Left kidney (tissue), 2 donors: ENCODE measurements around the gene SGMS2. TPM values are rescaled to one million over a fixed set of nuclear protein-coding genes. Genes with fewer than 3 reads are reported as not detected.
"Not testable (repeated sequence)": the region's sequence is repeated elsewhere in the genome, so short reads cannot be mapped to it uniquely, and the experiment has no call there.

Experiments
- DNase-seq: peaks from one replicate; pipeline ENCODE4 v3.0.0-alpha.2; 2013
- polyA plus RNA-seq: library from polyadenylated mRNA; unstranded; fragments of 120-200 nt; gene quantifications from one replicate; pipeline ENCODE4 v1.2.1, GENCODE V29; 2013; ENCODE audit not compliant: insufficient read length

The SGMS2 gene
- polyA plus RNA-seq, 1 donor = 14.4 TPM

DNA sequence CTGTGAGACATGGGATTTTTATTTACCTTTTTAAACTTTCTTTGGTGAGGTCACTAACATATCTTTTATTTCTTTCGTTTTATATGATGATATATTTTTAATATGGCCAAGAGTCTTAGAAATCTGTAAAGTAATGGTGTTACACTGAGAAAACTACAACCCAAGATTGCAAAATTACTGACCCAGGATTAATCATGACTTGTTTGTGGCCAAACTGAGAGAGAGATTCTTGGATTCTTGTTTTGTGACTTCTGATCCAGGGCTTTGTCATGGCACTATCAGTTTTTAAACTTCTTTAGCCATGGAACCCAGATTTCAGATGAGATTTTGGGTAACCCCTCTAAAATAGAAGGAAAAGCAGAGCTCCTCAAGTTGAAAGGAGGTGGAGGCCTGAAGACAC, 42.0 kb downstream of the SGMS2 start:
- no peak for DNase-seq

DNA sequence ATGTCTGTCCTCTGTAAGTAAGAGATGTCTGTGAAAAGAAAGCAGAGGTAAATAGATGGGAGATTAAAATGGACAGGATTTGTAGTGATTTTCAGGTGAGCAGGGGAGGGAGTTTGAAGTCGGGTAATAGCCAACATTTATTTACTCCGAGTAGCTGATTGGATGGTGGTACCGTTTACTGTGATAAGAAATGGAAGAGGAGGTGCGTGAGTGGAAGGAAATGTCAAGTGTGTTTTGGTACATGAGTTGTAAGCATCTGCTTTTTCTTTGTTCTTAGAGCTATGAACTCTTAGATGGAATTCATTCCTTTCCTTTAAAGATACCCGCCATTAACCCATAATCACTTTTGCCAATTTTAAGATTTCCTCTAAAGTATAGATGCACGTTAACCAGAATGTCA, 45.5 kb downstream of the SGMS2 start:
- DNase-seq = no peak

DNA sequence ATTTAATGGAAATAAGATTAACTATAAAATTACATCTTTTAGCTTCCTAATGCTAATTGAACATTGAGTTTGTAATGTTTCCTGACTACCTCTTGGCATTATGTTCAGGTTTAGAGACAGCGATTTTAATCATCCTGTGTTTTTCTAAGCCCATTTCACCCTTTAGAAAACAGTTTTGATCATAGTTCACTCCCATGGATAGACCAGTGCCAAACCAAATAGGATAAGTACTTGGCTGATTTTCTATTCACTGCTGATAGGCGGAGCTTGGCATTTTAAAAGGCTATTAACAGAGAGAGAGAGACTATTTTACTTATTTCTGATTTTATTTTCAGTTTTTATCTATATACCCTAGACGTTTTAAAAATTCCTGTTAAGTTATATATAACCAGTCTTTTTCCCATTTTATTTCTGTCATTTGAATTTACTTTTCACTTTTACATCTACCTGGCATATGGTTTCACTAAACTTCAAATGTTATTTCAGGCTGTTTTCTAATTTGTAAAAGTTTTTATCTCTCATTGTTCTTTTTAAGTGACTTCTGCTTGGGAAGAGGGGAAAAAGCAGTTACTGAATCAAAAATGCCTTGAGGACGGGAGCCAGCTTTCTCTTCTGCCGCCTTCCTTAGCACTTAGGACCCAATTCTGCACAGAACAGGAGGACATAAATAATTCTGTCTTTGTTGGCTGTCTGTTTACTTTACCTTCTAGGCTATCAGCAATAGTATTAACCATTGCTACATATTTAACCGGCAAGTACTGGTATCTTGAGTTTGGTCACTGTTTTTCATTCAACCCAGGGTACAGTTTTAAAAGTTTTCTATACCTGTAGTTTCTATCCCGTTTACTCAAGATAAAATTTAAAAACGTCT, 46.4 kb downstream of the SGMS2 start:
- DNase-seq = no peak

DNA sequence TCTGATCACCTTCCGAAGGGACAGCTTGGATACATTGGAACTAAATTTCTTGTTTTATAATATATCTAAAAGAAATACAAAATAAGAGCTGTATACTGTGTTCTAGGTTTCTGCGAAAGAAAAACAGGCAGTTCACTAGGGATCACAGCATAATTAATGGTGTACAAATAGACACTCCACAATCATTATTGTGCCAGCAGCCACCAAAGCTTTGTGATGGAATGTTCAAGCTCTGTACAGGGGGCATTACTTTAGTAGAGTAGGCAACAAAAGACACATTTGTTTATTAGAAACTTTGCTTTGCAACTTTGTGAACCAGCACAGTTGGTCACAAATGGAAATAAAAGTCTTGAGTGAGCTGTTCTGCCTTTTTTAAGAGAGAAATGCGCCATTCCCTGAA, 49.3 kb downstream of the SGMS2 start:
- no peak for DNase-seq

DNA sequence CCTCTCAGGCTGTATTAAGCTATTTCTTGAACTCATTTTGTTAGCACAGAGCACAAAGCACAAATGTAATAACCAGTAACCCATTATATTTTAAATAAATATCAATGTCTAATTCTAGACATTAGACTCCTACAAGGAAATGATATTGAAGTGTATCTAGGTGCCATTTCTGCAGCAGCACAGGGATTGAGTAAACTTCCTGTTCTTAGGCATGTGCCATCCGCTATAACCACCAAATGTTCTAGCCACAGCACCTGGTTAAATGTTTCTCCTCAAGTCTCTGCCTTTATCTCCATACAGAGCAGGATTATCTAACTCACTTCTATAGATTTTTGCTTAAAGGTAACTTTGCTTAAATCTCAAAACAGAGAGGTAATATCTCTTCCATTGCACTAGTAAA, 51.4 kb downstream of the SGMS2 start:
- no peak for DNase-seq

DNA sequence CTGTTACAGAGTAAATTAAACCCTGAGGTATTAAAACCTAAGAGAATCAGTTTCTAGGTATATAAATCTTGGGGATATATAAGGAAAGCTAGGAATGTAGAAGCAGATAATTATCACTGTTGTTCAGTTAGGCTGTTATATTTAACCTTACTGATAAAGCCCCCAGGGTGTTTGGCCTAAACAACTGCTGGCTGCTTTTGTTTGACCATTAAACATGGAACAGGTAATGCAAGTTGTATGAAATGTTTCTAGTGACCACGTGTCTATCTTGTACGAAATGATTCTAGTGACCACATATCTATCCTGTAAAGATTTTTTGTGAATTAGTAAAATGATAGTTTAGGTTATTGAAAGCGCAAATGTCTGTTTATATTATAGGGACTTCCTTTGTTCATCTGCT, 52.6 kb downstream of the SGMS2 start:
- DNase-seq = no peak

DNA sequence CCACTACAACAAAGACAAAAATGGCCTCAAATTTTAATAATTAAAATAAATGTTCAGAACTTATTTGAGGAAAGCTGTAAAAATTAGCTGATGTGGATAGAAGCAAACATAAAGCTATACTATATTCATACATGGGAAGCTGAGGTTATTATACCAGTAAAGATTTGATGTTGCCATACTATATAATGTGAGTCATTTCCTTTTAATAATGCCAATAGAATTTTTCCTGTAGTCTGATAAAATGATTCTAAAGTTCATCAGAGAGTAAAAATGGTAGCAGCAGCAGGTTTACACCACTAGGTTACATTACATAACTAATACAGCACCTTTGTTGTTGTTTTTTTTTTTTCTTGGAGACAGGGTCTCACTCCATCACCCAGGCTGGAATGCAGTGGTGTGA, 61.1 kb downstream of the SGMS2 start:
- DNase-seq = no peak

DNA sequence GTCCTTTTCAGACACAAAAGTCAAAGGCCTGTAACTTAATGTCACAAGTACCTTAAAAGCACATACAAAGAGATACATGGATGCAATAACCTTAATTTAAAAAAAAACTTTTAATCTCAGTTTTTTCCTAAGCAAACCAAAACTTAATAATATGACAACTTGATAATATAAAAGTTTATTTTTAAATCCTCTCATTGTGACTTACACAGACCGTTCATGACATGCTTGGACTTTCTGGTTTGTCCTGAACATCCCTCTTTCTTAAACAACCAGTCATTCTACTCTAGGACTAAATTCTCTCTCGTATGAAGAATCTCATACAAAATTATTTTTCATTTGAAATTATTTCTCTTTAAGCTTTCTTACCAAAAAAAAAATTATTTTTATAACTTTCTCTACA, 63.5 kb downstream of the SGMS2 start:
- no peak for DNase-seq

DNA sequence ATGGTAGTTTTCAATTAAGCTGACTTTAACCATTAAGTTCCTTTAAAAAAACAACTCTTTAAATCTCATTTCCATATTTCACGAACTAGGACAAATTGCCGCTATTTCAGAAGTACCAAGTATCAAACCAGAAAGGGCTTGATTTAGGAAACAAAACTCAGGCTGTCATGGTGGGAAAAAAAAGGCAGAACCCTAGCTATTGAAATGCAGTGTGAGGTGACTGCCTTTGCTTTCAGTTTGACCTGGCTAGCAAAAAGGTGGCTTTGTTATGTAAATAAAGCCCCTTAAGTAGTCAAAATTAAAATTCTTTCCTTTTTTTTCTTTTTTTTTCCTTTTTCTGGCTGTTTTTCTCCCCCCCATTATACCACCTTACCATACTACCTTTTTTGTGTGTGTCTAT, 66.0 kb downstream of the SGMS2 start:
- DNase-seq = no peak

DNA sequence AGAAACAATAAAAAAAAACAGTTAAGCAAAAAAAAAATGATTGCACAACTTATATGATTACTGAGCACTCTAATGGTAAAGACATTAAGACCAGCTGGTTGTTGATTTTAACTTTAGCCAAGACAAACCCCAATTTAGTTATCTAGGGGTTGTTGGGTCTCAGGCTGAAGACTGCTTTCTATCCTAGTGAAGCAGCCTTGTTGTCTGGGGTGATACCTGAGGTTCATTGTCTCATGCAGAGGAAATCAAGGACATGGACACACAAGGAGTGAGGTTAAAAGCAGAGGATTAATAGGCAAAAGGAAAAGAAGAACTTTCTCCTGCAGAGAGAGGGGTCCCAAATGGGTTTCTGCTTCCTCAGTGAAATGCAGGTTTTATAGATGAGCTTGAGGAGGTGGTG, 66.6 kb downstream of the SGMS2 start:
- no peak for DNase-seq

DNA sequence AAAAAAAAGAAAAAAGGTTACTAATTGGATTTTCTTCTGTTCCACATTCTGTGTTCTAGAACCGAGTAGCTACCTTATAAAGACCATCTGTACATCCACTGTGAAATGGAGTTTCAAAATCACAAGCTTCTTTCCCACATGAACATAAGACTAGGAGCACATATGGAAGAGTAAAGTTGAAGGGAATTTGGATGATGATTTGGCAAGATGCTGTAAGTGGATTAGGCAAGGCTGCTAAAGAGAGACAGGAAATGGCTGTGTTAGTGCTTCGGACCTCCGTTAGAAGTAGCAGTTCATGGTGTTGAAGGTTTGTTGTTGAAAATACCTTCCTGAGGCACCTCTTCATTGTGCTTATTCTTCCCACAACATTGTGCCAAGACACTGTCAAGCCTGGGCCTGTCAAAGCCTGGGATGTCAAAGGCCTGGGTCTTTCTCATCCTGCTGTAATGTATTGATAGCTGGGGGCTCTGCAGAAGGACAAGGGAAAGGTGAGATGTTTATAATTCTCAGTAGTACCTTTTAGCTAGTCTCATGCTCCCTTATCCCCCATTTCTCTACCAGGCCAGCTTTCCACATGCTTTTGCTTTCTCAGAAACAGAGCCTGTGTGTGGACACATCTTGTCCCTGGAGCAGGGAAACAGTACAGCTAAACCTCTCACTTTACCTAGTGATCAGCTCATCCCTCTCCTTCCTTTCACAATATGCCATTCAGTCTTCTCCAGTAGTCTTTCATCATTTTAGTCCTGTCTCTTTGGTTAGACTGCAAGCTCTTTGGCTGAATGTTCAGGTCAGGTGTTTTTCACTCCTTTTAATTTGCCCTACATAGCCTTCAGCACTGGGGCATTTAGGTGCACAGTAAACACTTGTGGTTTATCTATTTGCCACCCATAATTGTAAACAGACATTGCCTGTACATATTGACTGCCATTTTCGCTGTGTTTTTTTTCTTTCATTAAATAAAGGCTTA, 68.7 kb downstream of the SGMS2 start:
- no peak for DNase-seq

DNA sequence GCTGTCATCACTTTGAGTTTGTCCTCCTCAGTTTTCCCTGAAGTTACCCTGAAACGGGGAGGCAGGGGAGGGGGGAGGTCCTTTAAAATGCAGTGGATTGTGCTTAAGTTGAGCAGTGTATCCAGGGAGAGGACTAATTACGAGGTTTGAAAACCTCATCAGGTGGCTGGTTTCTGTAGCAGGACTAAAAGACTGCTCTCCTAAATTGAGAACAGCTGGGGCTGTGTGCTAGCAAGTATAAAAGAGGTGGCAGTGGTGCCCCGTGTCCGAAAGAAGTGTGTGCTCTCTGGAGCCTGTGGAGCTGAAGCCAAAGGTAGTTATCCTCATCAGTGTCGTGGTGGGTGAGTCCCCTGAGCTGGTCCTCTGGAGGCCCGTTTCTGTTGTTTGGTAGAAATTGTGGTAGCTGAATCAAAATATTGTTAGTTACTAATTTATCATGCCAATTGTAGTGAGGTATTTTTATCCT, 69.4 kb downstream of the SGMS2 start:
- DNase-seq = no peak

DNA sequence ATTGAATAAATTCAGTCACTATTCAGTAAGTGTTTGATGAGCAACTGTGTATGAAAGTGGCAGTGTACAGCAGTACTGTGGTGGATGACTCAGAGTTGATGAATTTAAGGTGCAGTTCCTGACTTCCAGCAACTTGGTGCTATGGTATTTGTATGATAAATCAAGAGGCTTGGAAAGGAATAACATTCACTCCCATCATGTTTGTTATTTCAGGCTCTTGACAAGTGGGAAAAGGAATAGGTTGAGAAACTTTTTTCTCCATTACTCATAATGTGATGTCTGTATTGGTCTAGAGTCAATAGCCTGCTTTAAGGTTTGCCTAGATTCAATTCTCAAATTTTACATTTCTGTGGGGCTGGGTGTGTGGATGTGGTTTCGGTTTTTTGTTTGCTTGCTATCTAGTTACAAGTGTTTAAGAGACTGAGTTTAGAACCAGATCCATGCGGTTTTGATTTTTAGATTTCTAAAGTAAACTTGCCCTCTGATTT, 71.5 kb downstream of the SGMS2 start:
- no peak for DNase-seq

DNA sequence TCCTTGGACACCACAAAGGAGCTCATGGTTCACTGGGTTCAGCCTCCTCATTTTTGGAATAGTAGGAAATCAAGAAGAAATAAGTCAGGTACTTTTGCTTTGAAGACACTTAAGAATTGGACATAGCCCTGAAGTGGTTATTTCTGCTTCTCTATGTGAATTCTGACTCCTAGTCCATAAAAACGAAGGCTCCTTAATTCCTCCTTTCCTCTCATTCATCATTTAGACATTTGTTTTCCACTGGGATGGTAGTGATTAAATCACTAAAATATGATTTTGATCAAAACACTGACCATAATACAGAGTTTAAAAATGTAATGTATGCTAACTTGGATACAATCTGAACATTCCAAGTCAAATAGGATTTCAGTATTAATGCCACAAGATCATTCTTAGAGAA, 71.9 kb downstream of the SGMS2 start:
- DNase-seq = no peak

DNA sequence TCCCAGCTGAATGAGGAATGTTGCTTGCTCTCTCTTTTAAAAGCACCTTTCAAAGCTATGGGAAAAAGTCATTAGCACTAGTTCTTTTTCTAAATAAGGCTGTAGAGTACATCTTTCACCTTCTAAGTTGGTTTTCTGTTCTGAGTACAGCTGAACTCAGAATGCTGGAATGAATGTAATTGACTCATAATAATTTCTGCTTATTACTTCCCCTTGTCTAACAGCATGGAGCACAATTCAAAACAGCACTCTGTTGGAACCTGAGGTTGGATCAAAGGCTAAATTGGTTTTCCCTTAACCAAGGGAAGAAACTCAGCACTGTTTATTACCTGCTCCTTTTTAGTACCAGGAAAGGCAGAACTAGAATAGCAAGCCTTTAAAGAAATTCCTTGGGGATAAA, 73.1 kb downstream of the SGMS2 start:
- DNase-seq = no peak

DNA sequence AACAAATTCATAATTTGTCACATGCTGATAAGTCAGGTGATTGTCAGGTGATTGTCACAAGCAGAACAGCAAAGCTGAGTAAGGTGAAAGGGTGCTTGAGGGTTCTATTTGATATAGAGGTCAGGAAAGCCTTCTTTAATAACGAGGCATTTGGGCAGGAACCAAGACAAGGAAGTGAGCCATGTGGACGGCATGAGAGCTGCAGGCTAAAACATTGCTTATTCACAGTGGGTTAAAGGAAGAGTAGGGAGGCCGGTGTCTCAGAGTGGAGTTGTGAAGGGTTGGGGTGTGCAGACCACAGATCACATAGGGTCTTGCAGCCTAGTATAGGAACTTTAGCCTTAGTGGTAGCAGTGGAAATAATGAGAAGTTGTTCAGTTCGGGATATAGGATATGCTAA, 75.3 kb downstream of the SGMS2 start:
- DNase-seq = no peak

DNA sequence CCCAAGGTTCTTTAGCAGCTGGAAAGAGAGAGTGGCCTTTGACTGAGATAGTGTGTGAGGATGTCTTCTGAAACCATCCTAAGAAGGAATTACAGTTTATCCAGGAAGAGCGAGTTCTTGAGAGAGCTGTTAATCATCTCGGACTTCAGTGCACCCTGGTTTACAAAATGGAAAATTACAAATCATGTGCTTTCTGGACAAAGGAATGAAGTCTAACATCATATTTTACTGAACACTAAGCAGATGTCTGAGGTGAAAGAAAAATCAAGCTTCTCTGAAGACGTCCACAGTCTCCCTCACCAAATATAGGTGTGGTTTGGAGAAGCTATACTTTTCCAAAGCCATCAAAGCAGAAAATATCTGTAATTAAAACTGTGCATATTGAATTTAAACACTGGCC, 75.8 kb downstream of the SGMS2 start:
- DNase-seq = no peak

DNA sequence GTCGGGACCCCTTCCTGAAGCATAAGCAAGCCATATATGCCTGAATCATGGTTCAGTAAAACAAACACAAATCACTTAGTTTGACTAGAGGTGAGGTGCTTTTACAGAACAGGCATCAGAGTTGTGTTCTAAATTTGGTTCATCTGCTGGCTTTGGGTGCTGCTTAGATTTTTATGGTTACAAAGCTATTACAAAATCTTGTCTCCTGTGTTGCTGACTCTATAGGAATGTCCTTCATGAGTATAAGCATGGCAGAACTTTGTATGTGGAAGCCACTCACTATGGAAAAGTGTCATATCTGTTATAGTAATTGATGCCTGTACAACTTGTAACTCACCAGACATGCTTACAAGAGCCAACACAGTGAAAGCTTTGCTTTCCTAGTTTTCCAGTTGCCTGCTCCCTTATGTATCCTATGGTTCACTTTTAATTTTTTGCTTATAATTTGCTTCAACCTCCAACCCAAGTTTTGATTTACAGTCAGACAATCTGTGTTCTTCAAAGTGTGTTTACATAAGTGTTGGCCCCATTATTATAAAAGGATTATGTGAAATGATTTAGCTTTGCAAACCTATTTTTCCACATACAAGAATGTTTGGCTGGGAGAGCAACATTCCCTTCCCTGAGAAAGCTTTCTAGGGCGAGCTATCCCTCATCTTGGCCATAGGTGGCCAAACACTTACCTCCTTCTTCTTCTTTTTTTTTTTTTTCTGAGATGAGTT, 76.6 kb downstream of the SGMS2 start:
- no peak for DNase-seq

DNA sequence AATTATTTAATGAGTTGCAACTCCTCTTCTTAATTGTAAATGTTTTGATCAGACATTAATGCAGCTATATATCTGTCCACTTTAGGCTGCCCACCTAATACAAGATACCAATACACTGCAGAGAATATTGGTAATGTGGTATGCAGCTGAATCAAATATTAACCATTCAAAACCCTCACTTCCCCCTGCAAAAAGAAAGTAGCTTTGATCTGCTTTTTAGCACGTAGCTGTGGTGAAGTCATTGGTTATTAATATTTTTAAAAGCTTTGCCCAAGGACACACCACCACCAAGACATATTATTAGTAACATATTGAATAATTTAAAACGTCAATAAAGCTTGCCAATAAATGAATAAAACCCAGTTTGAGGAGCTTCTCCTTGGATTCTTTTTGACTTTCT, 78.0 kb downstream of the SGMS2 start:
- DNase-seq = no peak

DNA sequence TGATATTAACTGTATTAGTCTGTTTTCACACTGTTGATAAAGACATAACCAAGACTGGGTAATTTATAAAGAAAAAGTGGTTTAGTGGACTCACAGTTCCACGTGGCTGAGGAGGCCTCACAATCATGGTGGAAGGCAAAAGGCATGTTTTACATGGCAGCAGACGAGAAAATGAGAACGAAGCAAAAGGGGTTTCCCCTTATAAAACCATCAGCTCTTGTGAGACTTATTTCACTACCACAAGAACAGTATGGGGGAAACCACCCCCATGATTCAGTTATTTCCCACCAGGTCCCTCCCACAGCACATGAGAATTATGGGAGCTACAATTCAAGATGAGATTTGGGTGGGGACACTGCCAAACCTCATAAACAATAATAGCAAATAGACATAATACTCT, 80.3 kb downstream of the SGMS2 start:
- not testable (repeated sequence) for DNase-seq

DNA sequence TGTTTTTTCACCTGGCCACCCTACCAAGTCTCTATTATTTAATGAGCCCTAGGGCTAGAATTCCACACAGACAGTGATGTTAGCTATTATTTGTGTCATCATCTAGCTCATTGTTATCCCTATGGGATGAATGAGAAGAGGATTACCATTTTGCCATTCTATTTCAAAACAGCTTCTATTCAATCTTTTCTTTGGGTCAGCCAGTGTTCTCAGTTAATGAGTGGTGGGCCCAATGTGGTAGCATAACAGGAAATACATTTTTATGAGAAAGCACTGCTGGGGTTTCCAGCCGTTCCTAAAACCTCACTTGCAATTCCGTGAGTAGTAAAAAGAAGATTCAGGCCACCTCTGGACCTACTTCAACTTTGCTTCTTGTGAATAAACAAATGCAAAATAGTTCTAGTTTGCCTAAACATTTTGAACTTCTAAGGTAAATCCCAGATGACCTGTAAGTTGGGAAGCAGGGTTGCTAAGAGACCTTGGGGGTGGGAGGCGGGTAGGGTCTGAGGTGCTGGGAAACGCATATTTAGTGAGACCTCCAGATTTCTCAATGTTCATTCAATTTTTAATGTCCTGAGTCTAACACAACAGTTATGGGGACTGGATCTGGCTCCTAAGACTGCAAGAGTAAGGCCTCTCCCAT, 81.8 kb downstream of the SGMS2 start:
- DNase-seq = no peak

DNA sequence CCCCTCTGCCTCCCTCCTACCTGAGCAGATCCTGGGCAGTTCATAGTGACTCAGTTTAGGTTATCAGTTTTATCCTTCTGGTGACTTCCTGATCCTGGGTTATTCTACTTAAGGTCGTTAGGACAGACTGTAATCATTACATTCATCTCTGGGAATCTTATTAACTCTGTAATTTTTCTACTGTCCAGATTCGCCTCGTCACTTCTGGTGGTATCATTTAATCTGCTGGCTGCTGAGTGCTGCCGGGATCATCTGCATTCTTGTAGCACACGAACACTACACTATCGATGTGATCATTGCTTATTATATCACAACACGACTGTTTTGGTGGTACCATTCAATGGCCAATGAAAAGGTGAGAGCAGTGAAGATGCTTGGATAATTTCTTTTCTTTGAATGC, 83.6 kb downstream of the SGMS2 start:
- DNase-seq = no peak
